HCT116 (cell line): ENCODE data around the gene SDK1. TPM values are rescaled to one million over a fixed set of nuclear protein-coding genes. Genes with fewer than 3 reads are reported as not detected.

ENCODE experiments used
- ATAC-seq: fragments of 200-7000 bp; cut with Tn5 transposase; 2 replicates; pipeline ENCODE4 v1.9.1; 2020; ENCODE audit warnings: mild to moderate bottlenecking, moderate library complexity
- BruUV-seq: library from RNA; stranded (reverse); fragments of 400-500 nt; replicated peaks from 2 replicates; lab custom pipeline; 2021; lab: Mats Ljungman, UMichigan
- CTCF ChIA-PET: fragments of 300-600 bp; sonication (Branson Sonifier 250); formaldehyde crosslinking; loops from one replicate; lab custom pipeline; 2021; ENCODE audit warnings: antibody characterized with exemption; lab: Charles Lee
- POLR2A ChIA-PET: fragments of 300-600, 350-600 bp; sonication (Branson Sonifier 250); formaldehyde crosslinking; loops from one replicate; lab custom pipeline; 2021; ENCODE audit warnings: antibody characterized with exemption; lab: Charles Lee
- RAD21 ChIA-PET, 2 experiments: fragments of 300-600 bp; sonication (Branson Sonifier 250); formaldehyde crosslinking; loops; one replicate each; lab custom pipeline; 2023; ENCODE audit warnings: low total read pairs in 2 of 2; ENCODE audit not compliant: uncharacterized antibody in 2 of 2, unreplicated experiment in 2 of 2, low non-redundant PET in 1 of 2; lab: Charles Lee
- DNase-seq: peaks from one replicate; pipeline ENCODE4 v3.0.0-alpha.2; 2010; ENCODE audit warnings: low read depth, low spot score
- H2AFZ ChIP-seq: fragments of 200-600 bp; shearing (Covaris generic), sonication (generic); 2 replicates; pipeline ENCODE4 v1.6.1; 2017; ENCODE audit warnings: low read depth, mixed run types, mixed read lengths, antibody characterized with exemption, low read length; ENCODE audit not compliant: poor library complexity, severe bottlenecking
- H3K27ac ChIP-seq: 2 replicates; pipeline ENCODE4 v1.5.1; 2012; ENCODE audit warnings: low read depth, low read length
- H3K27me3 ChIP-seq: fragments of 200-600 bp; sonication (generic); 2 replicates; pipeline ENCODE4 v1.6.1; 2016; ENCODE audit warnings: mixed run types, low read length, mixed read lengths; ENCODE audit not compliant: insufficient read depth
- H3K36me3 ChIP-seq, 2 experiments: fragments of 200-500 bp in 1 of 2; fragments of 200-600 bp in 1 of 2; sonication (Bioruptor generic) in 1 of 2; sonication (generic) in 1 of 2; 2 replicates each; pipeline versions ENCODE4 v1.5.1 to v1.6.1; 2014 to 2016; ENCODE audit warnings: low read length in 2 of 2, inconsistent platforms in 1 of 2, mixed read lengths in 1 of 2, mixed run types in 1 of 2; ENCODE audit not compliant: insufficient read depth in 2 of 2, control insufficient read depth in 1 of 2
- H3K4me1 ChIP-seq, 2 experiments: fragments of 200-600 bp in 1 of 2; sonication (generic) in 1 of 2; 2 replicates each; pipeline versions ENCODE4 v1.5.1 to v1.6.1; 2012 to 2017; ENCODE audit warnings: low read length in 2 of 2, inconsistent platforms in 1 of 2, mild to moderate bottlenecking in 1 of 2, mixed read lengths in 1 of 2, mixed run types in 1 of 2, moderate library complexity in 1 of 2; ENCODE audit not compliant: insufficient read depth in 2 of 2, control insufficient read depth in 1 of 2
- H3K4me2 ChIP-seq: fragments of 200-600 bp; sonication (generic); 2 replicates; pipeline ENCODE4 v1.6.1; 2017; ENCODE audit warnings: mixed run types, low read length, mixed read lengths
- H3K4me3 ChIP-seq, 2 experiments: fragments of 200-600 bp in 1 of 2; sonication (generic) in 1 of 2; replicated peaks in 1 of 2; 2 replicates each; pipeline ENCODE4 v1.5.1; 2011 to 2016; ENCODE audit warnings: low read length in 2 of 2, control low read depth in 1 of 2, low read depth in 1 of 2, mild to moderate bottlenecking in 1 of 2, mixed read lengths in 1 of 2, mixed run types in 1 of 2
- H3K79me2 ChIP-seq: fragments of 200-600 bp; sonication (generic); 2 replicates; pipeline ENCODE4 v1.6.1; 2017; ENCODE audit warnings: mild to moderate bottlenecking, mixed run types, low read length, moderate library complexity, mixed read lengths; ENCODE audit not compliant: insufficient read depth
- H3K9ac ChIP-seq: fragments of 200-600 bp; sonication (generic); 2 replicates; pipeline ENCODE4 v1.6.1; 2016; ENCODE audit warnings: low read length, mixed read lengths
- H3K9me2 ChIP-seq: fragments of 200-600 bp; sonication (generic), shearing (Covaris generic); 2 replicates; pipeline ENCODE4 v1.6.1; 2017; ENCODE audit warnings: mixed run types, mild to moderate bottlenecking, moderate library complexity; ENCODE audit not compliant: insufficient read depth
- H3K9me3 ChIP-seq, 2 experiments: fragments of 200-500 bp in 1 of 2; fragments of 200-600 bp in 1 of 2; sonication (Bioruptor generic) in 1 of 2; sonication (generic) in 1 of 2; 2 replicates each; pipeline ENCODE4 v1.6.1; 2014 to 2017; ENCODE audit warnings: low read length in 2 of 2, mixed read lengths in 2 of 2, inconsistent platforms in 1 of 2, low read depth in 1 of 2, mild to moderate bottlenecking in 1 of 2, mixed run types in 1 of 2, moderate library complexity in 1 of 2; ENCODE audit not compliant: control insufficient read depth in 1 of 2, insufficient read depth in 1 of 2
- H4K20me1 ChIP-seq: fragments of 200-600 bp; sonication (generic), shearing (Covaris generic); 2 replicates; pipeline ENCODE4 v1.6.1; 2017; ENCODE audit warnings: mixed run types, mild to moderate bottlenecking, moderate library complexity; ENCODE audit not compliant: insufficient read depth
- ELF1 ChIP-seq: IDR thresholded peaks from 2 replicates; pipeline ENCODE4 v1.6.1; 2012; ENCODE audit warnings: low read depth, borderline replicate concordance
- EZH2 ChIP-seq: fragments of 200-600 bp; sonication (generic); IDR thresholded peaks from 2 replicates; pipeline ENCODE4 v1.6.1; 2017; ENCODE audit warnings: antibody characterized with exemption, mixed run types
- FOSL1 ChIP-seq: IDR thresholded peaks from 2 replicates; pipeline ENCODE4 v1.6.1; 2012; ENCODE audit warnings: low read depth
- MAX ChIP-seq: IDR thresholded peaks from 2 replicates; pipeline ENCODE4 v1.6.1; 2012
- POLR2A ChIP-seq: IDR thresholded peaks from 2 replicates; pipeline ENCODE4 v1.7.0; 2011; ENCODE audit warnings: borderline replicate concordance; ENCODE audit not compliant: insufficient read depth, insufficient read length; ENCODE audit errors: extremely low read depth
- REST ChIP-seq: IDR thresholded peaks from 2 replicates; pipeline ENCODE4 v1.6.1; 2012; ENCODE audit warnings: low read depth
- YY1 ChIP-seq: IDR thresholded peaks from 2 replicates; pipeline ENCODE4 v1.6.1; 2011; ENCODE audit warnings: low read length, low read depth, moderate library complexity, mild to moderate bottlenecking; ENCODE audit not compliant: insufficient replicate concordance; ENCODE audit errors: extremely low read depth
- ZBTB33 ChIP-seq: IDR thresholded peaks from 2 replicates; pipeline ENCODE4 v1.6.1; 2011; ENCODE audit warnings: mild to moderate bottlenecking, low read length, moderate library complexity; ENCODE audit not compliant: insufficient replicate concordance; ENCODE audit errors: extremely low read depth
- ZFX ChIP-seq: fragments of 450-650 bp; IDR thresholded peaks from 2 replicates; pipeline ENCODE4 v1.6.1; 2017
- ZNF274 ChIP-seq: fragments of 200-500 bp; sonication (Bioruptor generic); IDR thresholded peaks from 2 replicates; pipeline ENCODE4 v1.6.1; 2014; ENCODE audit warnings: mild to moderate bottlenecking, low read depth, low read length, inconsistent platforms
- intact Hi-C: fragments of 100-400 bp; cut with micrococcal nuclease; formaldehyde crosslinking; loops from 2 replicates; pipeline ENCODE4 v1.10.0; 2022
- total RNA-seq: library from RNA; stranded (reverse); gene quantifications from one replicate; pipeline ENCODE4 v1.2.1, GENCODE V29; 2021; ENCODE audit not compliant: unreplicated experiment

The SDK1 gene
- total RNA-seq, 1 experiment from 2014 or later: 0.05 TPM

- TF ChIP-seq REST: no peak
Observed at GRCh38 chr7:4277936-4278335, 976.9 kb downstream of the SDK1 start (continued).

- DNase-seq (no peak), ATAC-seq (no peak)
- no peaks in the 10 kb centered on the region for H3K9me2 ChIP-seq
- no peaks in the 10 kb centered on the region for H3K4me1 ChIP-seq
- no peak overlapping the region for H3K4me3 ChIP-seq
- ChIA-PET RAD21 (no interaction called here), CTCF (no interaction called here), POLR2A (no interaction called here)
- TF ChIP-seq POLR2A: no peak
- no peak for TF ChIP-seq EZH2
- TF ChIP-seq MAX: no peak
- TF ChIP-seq ELF1: no peak
- TF ChIP-seq ZFX: no peak
- TF ChIP-seq ZNF274: no peak
- TF ChIP-seq YY1: no peak
- no peak for TF ChIP-seq ZBTB33
- no peak for TF ChIP-seq FOSL1
- no peaks in the 10 kb centered on the region for H4K20me1 ChIP-seq
- H2AFZ ChIP-seq: no peak overlapping the region
- H3K4me2 ChIP-seq: no peak overlapping the region
- no peaks in the 10 kb centered on the region for H3K9me3 ChIP-seq
- BruUV-seq: no TSS peak
- no peaks in the 10 kb centered on the region for H3K79me2 ChIP-seq
- no peaks in the 10 kb centered on the region for H3K36me3 ChIP-seq
- intact Hi-C loops: no loop called here
- H3K27me3 ChIP-seq: no peaks in the 10 kb centered on the region
- no peak overlapping the region for H3K9ac ChIP-seq
- no peak overlapping the region for H3K27ac ChIP-seq
Observed at GRCh38 chr7:4279216-4279615, 978.2 kb downstream of the SDK1 start.
